ENCODE data around the gene AVPR2. TPM values are rescaled to one million over a fixed set of nuclear protein-coding genes. Genes with fewer than 3 reads are reported as not detected.

The AVPR2 gene
- total RNA-seq, 5 donors from 2014 or later (not counting 1 experiment from before 2014, with no cell fraction given) = not detected

- Histone ChIP-seq H3K4me3 (ENCODE audit: control insufficient read depth in 1 of 2, extremely low read depth in 1 of 2, low read length in 1 of 2) (no peak overlapping the region), H3K27ac (ENCODE audit: low read length) (no peak overlapping the region), H3K4me1 (ENCODE audit: control insufficient read depth in 1 of 2, extremely low read depth in 1 of 2, insufficient read depth in 2 of 2, low read length in 2 of 2) (peaks cover 2 to 3% of the 10 kb centered on the region in 2 experiments), H3K27me3 (replicated peaks in 1 of 2; ENCODE audit: control insufficient read depth in 2 of 2, extremely low read depth in 1 of 2, insufficient read depth in 2 of 2, low read length in 1 of 2) (peaks cover 0 to 7% of the 10 kb centered on the region in 2 experiments), H3K36me3 (ENCODE audit: control insufficient read depth in 2 of 2, extremely low read depth in 1 of 2, insufficient read depth in 1 of 2, low read length in 1 of 2) (no peaks in the 10 kb centered on the region), H3K9me3 (no peaks in the 10 kb centered on the region)
- Mint-ChIP-seq H3K4me3 (no peak overlapping the region), H3K4me1 (peaks cover 2 to 4% (median 2%) of the 10 kb centered on the region in 3 donors), H3K27me3 (peaks cover 0 to 14% of the 10 kb centered on the region in 2 donors), H3K9me3 (no peaks in the 10 kb centered on the region), H3K27ac (no peak overlapping the region), H3K36me3 (no peaks in the 10 kb centered on the region)
- WGBS (ENCODE audit: insufficient coverage) = 77% methylated on average over 12 of the region's 22 CpGs
- ATAC-seq (replicated peaks in 1 of 4) = no peak
- no peak for DNase-seq
- ChIA-PET CTCF (no interaction called here), POLR2A (no interaction called here)
Observed at GRCh38 chrX:153862369-153863250, 41.9 kb upstream of the AVPR2 start.

GRCh38 chrX:153863251-153863991 lies 41.1 kb upstream of the AVPR2 start:
- ATAC-seq (replicated peaks in 1 of 4) = no peak
- H3K36me3 Mint-ChIP-seq = no peaks in the 10 kb centered on the region
- WGBS (ENCODE audit: insufficient coverage) = 68% methylated on average over 7 of the region's 28 CpGs

GRCh38 chrX:153864101-153864500 lies 40.4 kb upstream of the AVPR2 start:
- Mint-ChIP-seq H3K4me1 (no peaks in the 10 kb centered on the region), H3K27ac (no peak overlapping the region), H3K9me3 (no peaks in the 10 kb centered on the region), H3K4me3 (no peak overlapping the region), H3K27me3 (peaks cover 0 to 10% of the 10 kb centered on the region in 2 donors), H3K36me3 (no peaks in the 10 kb centered on the region)
- ATAC-seq (replicated peaks in 1 of 4) = no peak
- Histone ChIP-seq H3K27ac (ENCODE audit: low read length) (no peak overlapping the region), H3K27me3 (replicated peaks in 1 of 2; ENCODE audit: control insufficient read depth in 2 of 2, extremely low read depth in 1 of 2, insufficient read depth in 2 of 2, low read length in 1 of 2) (peaks cover 0 to 7% of the 10 kb centered on the region in 2 experiments), H3K4me1 (ENCODE audit: control insufficient read depth in 1 of 2, extremely low read depth in 1 of 2, insufficient read depth in 2 of 2, low read length in 2 of 2) (no peaks in the 10 kb centered on the region), H3K36me3 (ENCODE audit: control insufficient read depth in 2 of 2, extremely low read depth in 1 of 2, insufficient read depth in 1 of 2, low read length in 1 of 2) (no peaks in the 10 kb centered on the region), H3K4me3 (ENCODE audit: control insufficient read depth in 1 of 2, extremely low read depth in 1 of 2, low read length in 1 of 2) (no peak overlapping the region), H3K9me3 (no peaks in the 10 kb centered on the region)
- DNase-seq = no peak
- 93% methylated on average over 2 of the region's 10 CpGs for WGBS (ENCODE audit: insufficient coverage)
- CTCF ChIA-PET = no interaction called here
- POLR2A ChIA-PET = no interaction called here

More at GRCh38 chrX:153863251-153863991, 41.1 kb upstream of the AVPR2 start:
- Histone ChIP-seq H3K9me3 (no peaks in the 10 kb centered on the region), H3K4me3 (ENCODE audit: control insufficient read depth in 1 of 2, extremely low read depth in 1 of 2, low read length in 1 of 2) (no peak overlapping the region), H3K27ac (ENCODE audit: low read length) (no peak overlapping the region), H3K4me1 (ENCODE audit: control insufficient read depth in 1 of 2, extremely low read depth in 1 of 2, insufficient read depth in 2 of 2, low read length in 2 of 2) (no peaks in the 10 kb centered on the region), H3K27me3 (replicated peaks in 1 of 2; ENCODE audit: control insufficient read depth in 2 of 2, extremely low read depth in 1 of 2, insufficient read depth in 2 of 2, low read length in 1 of 2) (peaks cover 0 to 7% of the 10 kb centered on the region in 2 experiments), H3K36me3 (ENCODE audit: control insufficient read depth in 2 of 2, extremely low read depth in 1 of 2, insufficient read depth in 1 of 2, low read length in 1 of 2) (no peaks in the 10 kb centered on the region)
- peak in 1 of 35 experiments; percentile 9 for DNase-seq
- Mint-ChIP-seq H3K27me3 (peaks cover 0 to 14% of the 10 kb centered on the region in 2 donors), H3K4me1 (no peaks in the 10 kb centered on the region), H3K27ac (no peak overlapping the region), H3K4me3 (no peak overlapping the region), H3K9me3 (no peaks in the 10 kb centered on the region)
- ChIA-PET POLR2A (no interaction called here), CTCF (no interaction called here)

- Mint-ChIP-seq H3K9me3 (no peaks in the 10 kb centered on the region), H3K4me3 (no peak overlapping the region), H3K4me1 (no peaks in the 10 kb centered on the region), H3K36me3 (no peaks in the 10 kb centered on the region), H3K27me3 (peaks cover 0 to 6% of the 10 kb centered on the region in 2 donors), H3K27ac (no peak overlapping the region)
- ATAC-seq (replicated peaks in 1 of 4) = no peak
- no peaks in the 10 kb centered on the region for H3K4me1 ChIP-seq (ENCODE audit: control insufficient read depth in 1 of 2, extremely low read depth in 1 of 2, insufficient read depth in 2 of 2, low read length in 2 of 2)
- H3K9me3 ChIP-seq = no peaks in the 10 kb centered on the region
- 53% methylated on average over 3 of the region's 30 CpGs for WGBS (ENCODE audit: insufficient coverage)
- H3K36me3 ChIP-seq (ENCODE audit: control insufficient read depth in 2 of 2, extremely low read depth in 1 of 2, insufficient read depth in 1 of 2, low read length in 1 of 2) = no peaks in the 10 kb centered on the region
- H3K27me3 ChIP-seq (replicated peaks in 1 of 2; ENCODE audit: control insufficient read depth in 2 of 2, extremely low read depth in 1 of 2, insufficient read depth in 2 of 2, low read length in 1 of 2) = peaks cover 0 to 12% of the 10 kb centered on the region in 2 experiments
- DNase-seq = no peak
- POLR2A ChIA-PET = no interaction called here
- CTCF ChIA-PET = no interaction called here
- no peak overlapping the region for H3K27ac ChIP-seq (ENCODE audit: low read length)
- H3K4me3 ChIP-seq (ENCODE audit: control insufficient read depth in 1 of 2, extremely low read depth in 1 of 2, low read length in 1 of 2) = no peak overlapping the region
Observed at GRCh38 chrX:153864561-153865320, 39.7 kb upstream of the AVPR2 start.

- H3K27me3 ChIP-seq (replicated peaks in 1 of 2; ENCODE audit: control insufficient read depth in 2 of 2, extremely low read depth in 1 of 2, insufficient read depth in 2 of 2, low read length in 1 of 2) = peaks cover 0 to 15% of the 10 kb centered on the region in 2 experiments
- WGBS (ENCODE audit: insufficient coverage) = no CpG with 5 or more reads among the region's 11 CpGs
- no peaks in the 10 kb centered on the region for H3K36me3 Mint-ChIP-seq
- ATAC-seq (replicated peaks in 1 of 4) (no peak), DNase-seq (no peak)
- no peaks in the 10 kb centered on the region for H3K9me3 ChIP-seq
- ChIA-PET POLR2A (no interaction called here), CTCF (no interaction called here)
- H3K4me3 Mint-ChIP-seq = no peak overlapping the region
- H3K4me1 ChIP-seq (ENCODE audit: control insufficient read depth in 1 of 2, extremely low read depth in 1 of 2, insufficient read depth in 2 of 2, low read length in 2 of 2) = no peaks in the 10 kb centered on the region
- no peak overlapping the region for H3K27ac ChIP-seq (ENCODE audit: low read length)
- H3K27me3 Mint-ChIP-seq = peaks cover 0 to 5% of the 10 kb centered on the region in 2 donors
- H3K9me3 Mint-ChIP-seq = no peaks in the 10 kb centered on the region
- H3K27ac Mint-ChIP-seq = no peak overlapping the region
- H3K36me3 ChIP-seq (ENCODE audit: control insufficient read depth in 2 of 2, extremely low read depth in 1 of 2, insufficient read depth in 1 of 2, low read length in 1 of 2) = no peaks in the 10 kb centered on the region
- no peaks in the 10 kb centered on the region for H3K4me1 Mint-ChIP-seq
- no peak overlapping the region for H3K4me3 ChIP-seq (ENCODE audit: control insufficient read depth in 1 of 2, extremely low read depth in 1 of 2, low read length in 1 of 2)
Observed at GRCh38 chrX:153865321-153865580, 39.2 kb upstream of the AVPR2 start.

- no peaks in the 10 kb centered on the region for H3K4me1 Mint-ChIP-seq
- H3K9me3 Mint-ChIP-seq = no peaks in the 10 kb centered on the region
- CTCF ChIA-PET = no interaction called here
- no CpG with 5 or more reads among the region's 9 CpGs for WGBS (ENCODE audit: insufficient coverage)
- peaks cover 0 to 5% of the 10 kb centered on the region in 2 donors for H3K27me3 Mint-ChIP-seq
- ATAC-seq (replicated peaks in 1 of 4) = no peak
- Histone ChIP-seq H3K4me3 (ENCODE audit: control insufficient read depth in 1 of 2, extremely low read depth in 1 of 2, low read length in 1 of 2) (no peak overlapping the region), H3K4me1 (ENCODE audit: control insufficient read depth in 1 of 2, extremely low read depth in 1 of 2, insufficient read depth in 2 of 2, low read length in 2 of 2) (no peaks in the 10 kb centered on the region), H3K9me3 (no peaks in the 10 kb centered on the region), H3K27me3 (replicated peaks in 1 of 2; ENCODE audit: control insufficient read depth in 2 of 2, extremely low read depth in 1 of 2, insufficient read depth in 2 of 2, low read length in 1 of 2) (peaks cover 0 to 19% of the 10 kb centered on the region in 2 experiments), H3K27ac (ENCODE audit: low read length) (no peak overlapping the region), H3K36me3 (ENCODE audit: control insufficient read depth in 2 of 2, extremely low read depth in 1 of 2, insufficient read depth in 1 of 2, low read length in 1 of 2) (no peaks in the 10 kb centered on the region)
- no peak overlapping the region for H3K27ac Mint-ChIP-seq
- POLR2A ChIA-PET = no interaction called here
- no peak for DNase-seq
- no peaks in the 10 kb centered on the region for H3K36me3 Mint-ChIP-seq
- H3K4me3 Mint-ChIP-seq = no peak overlapping the region
Observed at GRCh38 chrX:153865685-153866084, 38.8 kb upstream of the AVPR2 start.
